Measurements from ENCODE around the gene S100A14.

Gene S100A14

DNA sequence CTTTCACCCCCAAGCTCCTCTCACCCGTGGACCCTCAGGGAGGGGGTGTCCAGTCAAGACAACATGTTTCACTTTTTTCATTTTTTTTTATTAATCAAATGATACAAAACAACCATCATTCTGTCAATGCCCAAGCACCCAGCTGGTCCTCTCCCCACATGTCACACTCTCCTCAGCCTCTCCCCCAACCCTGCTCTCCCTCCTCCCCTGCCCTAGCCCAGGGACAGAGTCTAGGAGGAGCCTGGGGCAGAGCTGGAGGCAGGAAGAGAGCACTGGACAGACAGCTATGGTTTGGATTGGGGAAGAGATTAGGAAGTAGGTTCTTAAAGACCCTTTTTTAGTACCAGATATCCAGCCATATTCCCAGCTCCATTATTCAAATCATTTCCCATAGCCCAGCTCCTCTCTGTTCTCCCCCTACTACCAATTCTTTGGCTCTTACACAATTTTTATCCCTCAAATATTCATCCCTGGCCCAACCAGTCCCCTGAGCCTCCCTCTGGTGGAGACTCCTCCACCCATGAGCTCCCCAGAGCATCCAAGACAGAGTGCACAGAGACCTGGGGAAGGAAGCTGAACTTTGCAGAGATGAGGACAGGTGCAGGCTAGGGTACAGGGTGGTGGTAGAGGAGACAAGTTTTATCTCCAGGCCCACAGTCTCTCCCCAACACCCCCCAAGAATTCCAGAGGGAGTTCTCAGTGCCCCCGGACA, 1.8 kb downstream of the S100A14 start:
- Mint-ChIP-seq H3K4me1 (ENCODE audit: low read depth) (peaks cover 5% of the 10 kb centered on the region), H3K27me3 (ENCODE audit: low read depth) (no peaks in the 10 kb centered on the region), H3K36me3 (ENCODE audit: low read depth) (no peaks in the 10 kb centered on the region), H3K9me3 (no peaks in the 10 kb centered on the region), H3K4me3 (no peak overlapping the region), H3K27ac (no peak overlapping the region)

GRCh38 chr1:153613406-153613805, 2.7 kb downstream of the S100A14 start:
- H3K9me3 Mint-ChIP-seq: no peaks in the 10 kb centered on the region
- no peaks in the 10 kb centered on the region for H3K27me3 Mint-ChIP-seq (ENCODE audit: low read depth)
- H3K27ac Mint-ChIP-seq: no peak overlapping the region
- peaks cover 5% of the 10 kb centered on the region for H3K4me1 Mint-ChIP-seq (ENCODE audit: low read depth)
- H3K4me3 Mint-ChIP-seq: no peak overlapping the region
- no peaks in the 10 kb centered on the region for H3K36me3 Mint-ChIP-seq (ENCODE audit: low read depth)

DNA sequence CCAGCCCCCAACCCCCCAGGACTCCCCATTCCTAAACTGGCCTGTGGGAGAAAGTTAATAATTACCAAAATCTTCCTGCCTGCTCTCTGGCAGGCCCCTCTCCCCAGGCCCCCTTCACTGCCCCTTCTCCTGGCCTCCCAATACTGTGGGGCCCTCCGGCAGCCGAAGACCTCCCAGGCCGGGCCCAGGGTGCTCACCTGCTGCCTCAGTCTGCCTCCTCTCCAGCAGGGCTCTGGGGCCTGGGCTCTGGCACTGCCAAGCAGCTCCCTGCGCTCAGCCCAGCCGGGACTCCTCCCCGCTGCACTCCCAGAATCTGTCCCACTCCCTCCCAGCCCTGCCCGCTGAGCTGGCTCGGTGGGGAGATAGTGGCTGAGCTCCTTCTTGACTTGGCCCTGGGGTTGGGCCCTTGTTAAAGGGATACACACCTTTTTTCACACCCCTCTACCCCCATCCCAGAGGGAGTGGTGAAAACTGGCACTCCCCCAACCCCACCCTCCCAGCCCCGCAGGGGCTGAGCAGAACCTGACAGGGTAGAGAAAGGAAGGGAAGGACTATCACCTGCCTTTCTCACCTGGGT, 3.3 kb downstream of the S100A14 start, which contains the start of gene S100A16:
TSS of gene S100A16 (minus strand) at position 383 of the 577 bp plus-strand sequence. CDS start 4,986 bp downstream, outside the sequence.
- H3K4me3 Mint-ChIP-seq: no peak within 1 kb of the TSS
- H3K4me1 Mint-ChIP-seq (ENCODE audit: low read depth): peaks cover 4% of the 10 kb centered on the region
- H3K36me3 Mint-ChIP-seq (ENCODE audit: low read depth): no peaks in the 10 kb centered on the region
- no peaks in the 10 kb centered on the region for H3K9me3 Mint-ChIP-seq
- no peaks in the 10 kb centered on the region for H3K27me3 Mint-ChIP-seq (ENCODE audit: low read depth)
- no peak within 1 kb of the TSS for H3K27ac Mint-ChIP-seq

DNA sequence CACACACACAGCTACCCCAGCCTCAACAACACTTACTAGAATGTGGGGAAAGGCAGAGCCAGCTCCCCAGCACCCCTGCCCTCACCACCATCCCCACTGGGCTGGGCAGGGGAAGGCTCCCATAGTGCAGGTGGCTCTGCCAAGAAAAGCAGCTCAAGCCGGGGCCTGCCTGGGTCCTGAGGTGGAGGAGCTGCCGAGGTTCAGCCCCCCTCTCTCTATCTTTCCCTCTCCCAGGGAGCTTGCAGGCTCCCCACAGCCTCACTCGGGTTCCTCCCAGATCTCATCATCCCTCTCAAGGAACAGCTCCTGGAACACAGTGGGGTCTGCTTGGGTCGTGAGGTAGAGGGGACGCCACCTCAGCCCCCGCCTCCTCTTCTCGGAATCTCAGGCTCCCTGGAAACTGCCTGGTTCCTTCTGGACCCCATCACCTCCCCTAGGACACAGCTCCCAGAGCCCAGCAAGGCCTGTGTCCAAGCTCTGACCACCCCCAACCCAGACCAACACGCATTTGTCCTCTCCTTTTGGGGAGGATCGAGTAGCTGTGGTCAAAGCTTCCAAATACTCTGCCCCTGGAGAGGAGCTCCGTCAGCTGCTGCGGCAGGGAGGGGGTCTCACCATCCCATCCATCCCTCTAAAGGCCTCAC, 3.9 kb downstream of the S100A14 start:
- no peaks in the 10 kb centered on the region for H3K36me3 Mint-ChIP-seq (ENCODE audit: low read depth)
- no peaks in the 10 kb centered on the region for H3K27me3 Mint-ChIP-seq (ENCODE audit: low read depth)
- no peak overlapping the region for H3K4me3 Mint-ChIP-seq
- H3K27ac Mint-ChIP-seq: no peak overlapping the region
- H3K4me1 Mint-ChIP-seq (ENCODE audit: low read depth): no peaks in the 10 kb centered on the region
- no peaks in the 10 kb centered on the region for H3K9me3 Mint-ChIP-seq

DNA sequence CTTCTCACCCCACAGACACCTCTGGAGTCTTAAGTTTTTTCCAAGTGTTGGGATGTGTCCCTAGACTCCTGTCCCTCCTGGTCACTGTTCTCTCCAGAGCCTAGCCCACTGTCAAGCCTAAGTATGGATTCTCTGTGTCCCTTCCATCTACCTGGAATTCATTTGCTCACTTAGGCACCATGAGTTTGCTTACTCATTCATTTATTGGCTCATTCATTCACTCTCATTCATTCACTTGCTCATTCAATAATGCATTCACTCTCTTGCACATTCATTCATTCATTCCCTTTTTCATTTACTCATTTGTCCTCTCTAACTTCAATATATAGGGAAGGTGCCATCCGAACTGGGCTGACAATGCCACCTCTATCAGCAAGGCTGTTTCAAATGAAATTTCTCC, 4.8 kb downstream of the S100A14 start:
- Mint-ChIP-seq H3K36me3 (ENCODE audit: low read depth) (no peaks in the 10 kb centered on the region), H3K9me3 (no peaks in the 10 kb centered on the region), H3K27ac (no peak overlapping the region), H3K4me3 (no peak overlapping the region), H3K27me3 (ENCODE audit: low read depth) (no peaks in the 10 kb centered on the region), H3K4me1 (ENCODE audit: low read depth) (no peaks in the 10 kb centered on the region)

- no peaks in the 10 kb centered on the region for H3K36me3 Mint-ChIP-seq (ENCODE audit: low read depth)
- H3K4me1 Mint-ChIP-seq (ENCODE audit: low read depth): no peaks in the 10 kb centered on the region
- no peak overlapping the region for H3K27ac Mint-ChIP-seq
- no peaks in the 10 kb centered on the region for H3K27me3 Mint-ChIP-seq (ENCODE audit: low read depth)
- H3K4me3 Mint-ChIP-seq: no peak overlapping the region
- no peaks in the 10 kb centered on the region for H3K9me3 Mint-ChIP-seq
These were observed 5.3 kb downstream of the S100A14 start for GRCh38 chr1:153610811-153611301.

DNA sequence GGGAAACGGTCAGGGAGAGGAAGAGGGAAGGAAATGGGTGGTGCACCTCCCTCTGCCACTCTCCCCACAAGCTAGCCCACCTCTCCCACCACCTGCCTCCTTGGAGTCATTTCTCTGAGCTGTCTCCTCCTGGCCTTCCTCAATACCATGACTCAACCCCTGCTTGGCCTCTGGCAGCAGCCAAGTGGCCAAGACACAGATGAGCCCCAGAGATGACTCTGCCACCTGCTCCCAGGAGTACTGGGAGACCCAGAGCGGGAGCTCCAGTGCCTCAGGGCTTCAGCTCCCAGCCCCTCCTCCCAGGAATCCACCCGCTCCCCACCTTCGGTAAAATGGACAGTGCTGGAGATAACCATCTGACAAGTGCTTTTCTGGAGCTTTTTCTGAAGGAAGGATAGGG, 5.8 kb downstream of the S100A14 start:
- Mint-ChIP-seq H3K27ac (no peak overlapping the region), H3K9me3 (no peaks in the 10 kb centered on the region), H3K4me1 (ENCODE audit: low read depth) (no peaks in the 10 kb centered on the region), H3K27me3 (ENCODE audit: low read depth) (no peaks in the 10 kb centered on the region), H3K4me3 (no peak overlapping the region), H3K36me3 (ENCODE audit: low read depth) (no peaks in the 10 kb centered on the region)

DNA sequence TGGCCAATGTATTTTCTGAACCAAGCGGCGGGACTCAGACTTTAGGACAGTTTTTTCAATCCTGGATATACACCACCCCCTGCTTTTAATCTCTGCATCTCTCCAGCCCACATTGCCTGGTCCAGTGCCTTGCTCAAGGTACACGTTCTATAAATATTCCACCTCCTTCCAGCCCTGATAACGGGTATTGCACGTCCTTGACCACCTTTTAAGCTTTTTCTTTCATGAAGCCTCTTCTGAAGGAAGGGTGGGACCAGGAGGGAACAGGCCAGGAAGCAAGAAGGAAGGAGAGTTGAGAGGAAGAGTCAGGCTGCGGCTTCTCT, 6.6 kb downstream of the S100A14 start:
- Mint-ChIP-seq H3K36me3 (ENCODE audit: low read depth) (no peaks in the 10 kb centered on the region), H3K4me1 (ENCODE audit: low read depth) (no peaks in the 10 kb centered on the region), H3K27me3 (ENCODE audit: low read depth) (no peaks in the 10 kb centered on the region), H3K27ac (peak overlapping the region; percentile 19), H3K9me3 (no peaks in the 10 kb centered on the region), H3K4me3 (no peak overlapping the region)

DNA sequence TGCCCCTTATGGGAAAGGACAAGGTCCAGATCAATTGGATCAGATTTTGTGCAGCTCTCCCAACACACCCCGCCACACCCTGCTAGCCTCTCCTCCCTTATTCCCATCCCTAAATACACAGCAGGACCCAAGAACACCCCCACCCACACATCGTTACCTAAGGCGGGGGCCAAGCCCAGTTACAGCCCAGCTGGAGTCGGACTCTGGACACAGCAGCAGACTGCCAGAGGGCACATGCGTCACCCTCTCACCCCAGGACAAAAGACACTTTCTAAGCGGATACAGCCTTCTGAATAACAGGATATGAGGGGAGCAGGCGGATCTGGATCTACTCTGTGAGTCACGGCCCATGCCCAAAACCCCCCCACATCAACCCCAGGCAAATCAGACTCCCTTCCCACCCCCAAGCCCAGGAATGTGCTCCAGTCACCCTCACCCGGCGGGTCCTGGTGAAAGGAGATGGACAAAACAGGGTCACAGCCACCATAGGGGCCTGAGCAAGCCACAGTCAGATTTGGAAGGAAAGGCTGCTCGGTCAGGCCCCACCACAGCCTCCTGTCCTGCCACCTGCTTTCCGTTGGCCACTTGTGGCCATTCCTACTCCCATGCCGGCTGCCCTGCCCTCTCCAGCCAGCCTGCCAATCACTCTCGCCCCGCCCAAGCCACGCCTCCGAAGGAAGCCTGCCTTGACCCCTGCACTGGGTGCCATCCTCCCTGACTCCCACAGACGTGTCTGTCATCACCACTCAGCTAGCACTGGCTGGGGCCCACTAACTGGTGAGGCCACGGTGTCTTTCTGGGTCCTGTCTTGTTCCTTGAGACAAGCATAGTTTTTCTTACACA, 7.2 kb downstream of the S100A14 start:
- H3K4me1 Mint-ChIP-seq (ENCODE audit: low read depth): no peaks in the 10 kb centered on the region
- no peaks in the 10 kb centered on the region for H3K36me3 Mint-ChIP-seq (ENCODE audit: low read depth)
- H3K4me3 Mint-ChIP-seq: no peak overlapping the region
- H3K9me3 Mint-ChIP-seq: no peaks in the 10 kb centered on the region
- no peak overlapping the region for H3K27ac Mint-ChIP-seq
- no peaks in the 10 kb centered on the region for H3K27me3 Mint-ChIP-seq (ENCODE audit: low read depth)

GRCh38 chr1:153608089-153608682, 7.9 kb downstream of the S100A14 start:
- no peak overlapping the region for H3K4me3 Mint-ChIP-seq
- H3K27ac Mint-ChIP-seq: no peak overlapping the region
- H3K4me1 Mint-ChIP-seq (ENCODE audit: low read depth): no peaks in the 10 kb centered on the region
- H3K36me3 Mint-ChIP-seq (ENCODE audit: low read depth): no peaks in the 10 kb centered on the region
- no peaks in the 10 kb centered on the region for H3K27me3 Mint-ChIP-seq (ENCODE audit: low read depth)
- H3K9me3 Mint-ChIP-seq: no peaks in the 10 kb centered on the region

DNA sequence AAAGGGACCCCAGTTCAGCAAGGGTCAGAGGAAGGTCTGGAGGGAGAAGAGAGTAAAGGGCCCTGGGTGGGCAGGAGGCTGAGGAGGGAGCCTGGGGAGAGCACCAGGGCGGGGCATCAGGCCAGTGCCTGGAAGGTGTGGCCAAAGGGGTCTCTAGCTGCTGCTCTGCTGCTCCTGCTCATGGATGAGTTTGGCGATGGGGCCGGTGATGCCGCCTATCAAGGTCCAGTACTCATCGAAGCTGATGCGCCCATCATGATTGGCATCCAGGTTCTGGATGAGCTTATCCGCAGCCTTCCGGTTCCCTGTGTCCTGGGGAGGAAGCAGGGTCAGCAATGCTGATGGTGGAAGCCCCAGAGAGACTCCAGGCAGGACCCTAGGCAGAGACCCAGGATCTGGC, 8.7 kb downstream of the S100A14 start:
- H3K4me1 Mint-ChIP-seq (ENCODE audit: low read depth): peaks cover 5% of the 10 kb centered on the region
- no peak overlapping the region for H3K4me3 Mint-ChIP-seq
- H3K36me3 Mint-ChIP-seq (ENCODE audit: low read depth): no peaks in the 10 kb centered on the region
- H3K27me3 Mint-ChIP-seq (ENCODE audit: low read depth): no peaks in the 10 kb centered on the region
- no peaks in the 10 kb centered on the region for H3K9me3 Mint-ChIP-seq
- H3K27ac Mint-ChIP-seq: no peak overlapping the region

DNA sequence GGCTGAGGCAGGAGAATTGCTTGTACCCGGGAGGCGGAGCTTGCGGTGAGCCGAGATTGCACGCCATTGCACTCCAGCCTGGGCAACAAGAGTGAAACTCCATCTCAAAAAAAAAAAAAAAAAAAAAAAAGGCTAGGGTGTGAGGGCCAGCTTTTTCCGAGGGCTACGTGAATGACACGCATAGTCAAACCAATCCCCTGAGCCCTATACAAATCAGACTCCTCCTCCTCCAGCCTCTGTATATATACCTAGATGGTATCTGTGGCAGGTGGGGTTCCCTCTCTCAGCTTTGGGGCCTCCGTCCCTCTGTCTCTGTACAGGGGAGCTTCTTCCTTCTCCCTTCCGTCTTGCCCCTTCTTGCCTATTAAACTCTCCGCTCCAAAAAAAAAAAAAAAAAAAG, 9.9 kb downstream of the S100A14 start:
- no peaks in the 10 kb centered on the region for H3K36me3 Mint-ChIP-seq (ENCODE audit: low read depth)
- H3K4me3 Mint-ChIP-seq: no peak overlapping the region
- H3K4me1 Mint-ChIP-seq (ENCODE audit: low read depth): peaks cover 8% of the 10 kb centered on the region

GRCh38 chr1:153602749-153603148, 13.4 kb downstream of the S100A14 start:
- H3K4me3 Mint-ChIP-seq: no peak overlapping the region
- H3K36me3 Mint-ChIP-seq (ENCODE audit: low read depth): no peaks in the 10 kb centered on the region
- no peaks in the 10 kb centered on the region for H3K9me3 Mint-ChIP-seq
- H3K27me3 Mint-ChIP-seq (ENCODE audit: low read depth): no peaks in the 10 kb centered on the region
- H3K27ac Mint-ChIP-seq: no peak overlapping the region
- peaks cover 15% of the 10 kb centered on the region for H3K4me1 Mint-ChIP-seq (ENCODE audit: low read depth)

More for the DNA sequence above, 9.9 kb downstream of the S100A14 start:
- Mint-ChIP-seq H3K27me3 (ENCODE audit: low read depth) (no peaks in the 10 kb centered on the region), H3K27ac (no peak overlapping the region), H3K9me3 (no peaks in the 10 kb centered on the region)

DNA sequence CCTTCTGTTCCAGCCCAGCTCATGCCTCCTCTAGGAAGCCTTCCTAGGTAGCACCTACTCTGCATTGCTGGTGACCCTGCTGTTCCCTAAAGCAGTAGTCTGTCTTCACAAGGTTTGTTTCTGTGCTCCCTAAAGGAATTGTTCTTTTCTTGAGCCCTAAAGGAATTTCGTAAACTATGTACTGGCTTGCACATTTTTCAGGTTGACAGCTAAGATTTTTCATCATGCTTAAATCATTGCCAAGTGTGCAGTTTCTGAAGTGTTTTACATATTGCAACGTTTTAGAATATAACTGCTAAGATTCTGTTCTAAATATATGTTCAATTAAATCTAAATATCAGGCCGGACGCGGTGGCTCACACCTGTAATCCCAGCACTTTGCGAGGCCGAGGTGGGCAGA, 16.3 kb downstream of the S100A14 start:
- Mint-ChIP-seq H3K9me3 (no peaks in the 10 kb centered on the region), H3K4me3 (no peak overlapping the region), H3K27ac (no peak overlapping the region), H3K36me3 (ENCODE audit: low read depth) (no peaks in the 10 kb centered on the region), H3K4me1 (ENCODE audit: low read depth) (peaks cover 16% of the 10 kb centered on the region), H3K27me3 (ENCODE audit: low read depth) (no peaks in the 10 kb centered on the region)
